GM12878 (cell line): ENCODE measurements around the gene HSPA4. TPM values are rescaled to one million over a fixed set of nuclear protein-coding genes. Genes with fewer than 3 reads are reported as not detected.
A peak's percentile ranks its signal among the peaks of the same experiment; 100 is the strongest.

Experiments used
- BCL11A ChIP-seq: IDR thresholded peaks from 2 replicates; pipeline ENCODE4 v1.6.1; 2011; ENCODE audit warnings: low read depth, low read length
- DPF2 ChIP-seq: fragments of 450-650 bp; IDR thresholded peaks from 2 replicates; pipeline ENCODE4 v1.6.1; 2017; ENCODE audit warnings: mild to moderate bottlenecking
- EP300 ChIP-seq, 2 experiments: fragments of 150-350 bp in 1 of 2; IDR thresholded peaks; 2 replicates each; pipeline ENCODE4 v1.6.1; 2011 to 2012; ENCODE audit warnings: low read depth in 2 of 2, low read length in 2 of 2, borderline replicate concordance in 1 of 2, improper control_type of control experiment in 1 of 2, inconsistent platforms in 1 of 2; ENCODE audit not compliant: control insufficient read depth in 1 of 2
- FOS ChIP-seq: IDR thresholded peaks from 3 replicates; pipeline ENCODE4 v1.6.1; 2011; ENCODE audit warnings: borderline replicate concordance; ENCODE audit not compliant: insufficient read length; ENCODE audit errors: extremely low read depth
- HDGF ChIP-seq: fragments of 450-650 bp; IDR thresholded peaks from 2 replicates; pipeline ENCODE4 v1.6.1; 2016; ENCODE audit warnings: antibody characterized with exemption
- MTA2 ChIP-seq: fragments of 450-650 bp; IDR thresholded peaks from 2 replicates; pipeline ENCODE4 v1.6.1; 2016; ENCODE audit warnings: low read depth, mild to moderate bottlenecking, moderate library complexity
- NBN ChIP-seq: fragments of 450-650 bp; IDR thresholded peaks from 2 replicates; pipeline ENCODE4 v1.6.1; 2016
- NFIC ChIP-seq: IDR thresholded peaks from 2 replicates; pipeline ENCODE4 v1.6.1; 2012; ENCODE audit warnings: low read depth, mild to moderate bottlenecking, inconsistent platforms, low read length, moderate library complexity
- NKRF ChIP-seq: fragments of 450-650 bp; conservative IDR thresholded peaks from 2 replicates; pipeline ENCODE4 v1.6.1; 2017; ENCODE audit warnings: mild to moderate bottlenecking, moderate library complexity
- PBX3 ChIP-seq: IDR thresholded peaks from 2 replicates; pipeline ENCODE4 v1.6.1; 2011; ENCODE audit warnings: mild to moderate bottlenecking, low read depth, low read length, moderate library complexity; ENCODE audit not compliant: insufficient replicate concordance
- POLR2AphosphoS5 ChIP-seq: IDR thresholded peaks from 2 replicates; pipeline ENCODE4 v1.6.1; 2011; ENCODE audit warnings: mild to moderate bottlenecking, low read length, inconsistent platforms
- RAD51 ChIP-seq: fragments of 450-650 bp; IDR thresholded peaks from 2 replicates; pipeline ENCODE4 v1.6.1; 2016; ENCODE audit warnings: moderate library complexity, mild to moderate bottlenecking, inconsistent platforms
- SMAD1 ChIP-seq: fragments of 450-650 bp; IDR thresholded peaks from 2 replicates; pipeline ENCODE4 v1.6.1; 2018; ENCODE audit warnings: mild to moderate bottlenecking, low read depth; ENCODE audit not compliant: partially characterized antibody
- SMC3 ChIP-seq: IDR thresholded peaks from 2 replicates; pipeline ENCODE4 v1.6.1; 2011; ENCODE audit warnings: low read length, improper control_type of control experiment, borderline replicate concordance
- SUZ12 ChIP-seq: fragments of 200-600 bp; sonication (generic); IDR thresholded peaks from one replicate; pipeline ENCODE4 v1.6.1; 2018; ENCODE audit warnings: antibody characterized with exemption, mild to moderate bottlenecking; ENCODE audit not compliant: unreplicated experiment
- WRNIP1 ChIP-seq: IDR thresholded peaks from 2 replicates; pipeline ENCODE4 v1.6.1; 2011; ENCODE audit warnings: low read depth, low read length, improper control_type of control experiment, borderline replicate concordance
- ZNF217 ChIP-seq: fragments of 450-650 bp; IDR thresholded peaks from 2 replicates; pipeline ENCODE4 v1.6.1; 2017; ENCODE audit warnings: antibody characterized with exemption, mild to moderate bottlenecking
- polyA plus RNA-seq, 11 experiments: library from polyadenylated mRNA; depleted of rRNA in 4 of 11; unstranded in 6 of 11; stranded (reverse) in 5 of 11; fragments of >200 nt; fragmentation: Nextera tagmentation in 4 of 11; fragmentation: Illumina TruSeq in 1 of 11; extraction: Ambion mirVana in 4 of 11; extraction: Trizol in 1 of 11; gene quantifications; 1 replicate in 1 of 11; 2 replicates in 10 of 11; pipeline versions ENCODE4 v1.2.1 to v1.2.3, GENCODE V29; 2011 to 2016; ENCODE audit warnings: inconsistent platforms in 2 of 11, missing spikeins in 2 of 11, low read depth in 1 of 11
- total RNA-seq, 4 experiments: library from RNA; depleted of rRNA in 3 of 4; stranded (reverse); fragments of >200 nt in 3 of 4; fragmentation: Illumina TruSeq in 1 of 4; extraction: Trizol in 1 of 4; gene quantifications; 2 replicates each; pipeline versions ENCODE4 v1.2.1 to v1.2.3, GENCODE V29; 2013 to 2021
- TF ChIP-seq, protein P1 (sequence below): fragments of 450-650 bp; IDR thresholded peaks from 2 replicates; pipeline ENCODE4 v1.6.1; 2016; ENCODE audit warnings: mild to moderate bottlenecking, moderate library complexity, borderline replicate concordance
- TF ChIP-seq, protein P2 (sequence below): fragments of 150-350 bp; IDR thresholded peaks from 2 replicates; pipeline ENCODE4 v1.6.1; 2016; ENCODE audit warnings: low read depth, low read length

HSPA4 gene
- total and polyA plus RNA-seq, 10 of the 15 experiments (the other 5 are each of a cell fraction or from before 2014, with no cell fraction given) = 61.6 to 234 (median 116) TPM

DNA sequence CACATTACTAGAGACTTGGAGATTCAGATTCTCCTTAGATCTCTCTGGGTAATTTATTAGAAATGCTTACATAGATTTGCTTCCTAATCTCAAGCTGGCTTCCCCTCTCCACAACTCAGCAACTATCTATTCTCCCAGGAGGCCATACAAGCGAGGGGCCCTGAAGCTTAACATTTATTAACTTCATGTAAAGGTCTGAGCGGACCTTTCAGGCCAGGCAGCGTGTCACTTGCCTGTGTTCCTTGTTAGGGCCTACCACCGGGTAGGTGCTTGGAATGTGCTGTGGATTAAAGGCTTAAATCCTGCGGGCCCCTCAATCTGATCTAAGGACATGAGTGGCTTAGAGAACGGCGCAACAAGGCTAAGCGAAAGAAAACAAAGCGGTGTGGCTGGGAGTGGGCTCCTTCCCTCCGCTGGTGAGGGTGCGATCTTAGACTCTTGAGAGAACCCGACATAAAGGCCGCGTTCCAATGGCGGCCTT lies 712 bp upstream of the HSPA4 start (continued):
- TF ChIP-seq NKRF = 0 out of 2 replicates have a peak, but pooled peaks have one; percentile 33
- TF ChIP-seq, protein P1, sequence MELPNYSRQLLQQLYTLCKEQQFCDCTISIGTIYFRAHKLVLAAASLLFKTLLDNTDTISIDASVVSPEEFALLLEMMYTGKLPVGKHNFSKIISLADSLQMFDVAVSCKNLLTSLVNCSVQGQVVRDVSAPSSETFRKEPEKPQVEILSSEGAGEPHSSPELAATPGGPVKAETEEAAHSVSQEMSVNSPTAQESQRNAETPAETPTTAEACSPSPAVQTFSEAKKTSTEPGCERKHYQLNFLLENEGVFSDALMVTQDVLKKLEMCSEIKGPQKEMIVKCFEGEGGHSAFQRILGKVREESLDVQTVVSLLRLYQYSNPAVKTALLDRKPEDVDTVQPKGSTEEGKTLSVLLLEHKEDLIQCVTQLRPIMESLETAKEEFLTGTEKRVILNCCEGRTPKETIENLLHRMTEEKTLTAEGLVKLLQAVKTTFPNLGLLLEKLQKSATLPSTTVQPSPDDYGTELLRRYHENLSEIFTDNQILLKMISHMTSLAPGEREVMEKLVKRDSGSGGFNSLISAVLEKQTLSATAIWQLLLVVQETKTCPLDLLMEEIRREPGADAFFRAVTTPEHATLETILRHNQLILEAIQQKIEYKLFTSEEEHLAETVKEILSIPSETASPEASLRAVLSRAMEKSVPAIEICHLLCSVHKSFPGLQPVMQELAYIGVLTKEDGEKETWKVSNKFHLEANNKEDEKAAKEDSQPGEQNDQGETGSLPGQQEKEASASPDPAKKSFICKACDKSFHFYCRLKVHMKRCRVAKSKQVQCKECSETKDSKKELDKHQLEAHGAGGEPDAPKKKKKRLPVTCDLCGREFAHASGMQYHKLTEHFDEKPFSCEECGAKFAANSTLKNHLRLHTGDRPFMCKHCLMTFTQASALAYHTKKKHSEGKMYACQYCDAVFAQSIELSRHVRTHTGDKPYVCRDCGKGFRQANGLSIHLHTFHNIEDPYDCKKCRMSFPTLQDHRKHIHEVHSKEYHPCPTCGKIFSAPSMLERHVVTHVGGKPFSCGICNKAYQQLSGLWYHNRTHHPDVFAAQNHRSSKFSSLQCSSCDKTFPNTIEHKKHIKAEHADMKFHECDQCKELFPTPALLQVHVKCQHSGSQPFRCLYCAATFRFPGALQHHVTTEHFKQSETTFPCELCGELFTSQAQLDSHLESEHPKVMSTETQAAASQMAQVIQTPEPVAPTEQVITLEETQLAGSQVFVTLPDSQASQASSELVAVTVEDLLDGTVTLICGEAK = no peak
- no peak for TF ChIP-seq BCL11A
- TF ChIP-seq SUZ12 = no peak
- TF ChIP-seq PBX3 = no peak
- TF ChIP-seq SMC3 = no peak
- TF ChIP-seq HDGF = no peak
- TF ChIP-seq EP300 (IDR thresholded peaks at IDR 0.05; ENCODE audit: borderline replicate concordance in 1 of 2, control insufficient read depth in 1 of 2, low read depth in 2 of 2, low read length in 2 of 2) = no peak
- no peak for TF ChIP-seq MTA2
- TF ChIP-seq NFIC = 0 out of 2 replicates have a peak, but pooled peaks have one; percentile 33
- TF ChIP-seq RAD51 = no peak
- no peak for TF ChIP-seq SMAD1
- TF ChIP-seq ZNF217 = no peak
- TF ChIP-seq NBN = no peak
- no peak for TF ChIP-seq POLR2AphosphoS5
- TF ChIP-seq, protein P2, sequence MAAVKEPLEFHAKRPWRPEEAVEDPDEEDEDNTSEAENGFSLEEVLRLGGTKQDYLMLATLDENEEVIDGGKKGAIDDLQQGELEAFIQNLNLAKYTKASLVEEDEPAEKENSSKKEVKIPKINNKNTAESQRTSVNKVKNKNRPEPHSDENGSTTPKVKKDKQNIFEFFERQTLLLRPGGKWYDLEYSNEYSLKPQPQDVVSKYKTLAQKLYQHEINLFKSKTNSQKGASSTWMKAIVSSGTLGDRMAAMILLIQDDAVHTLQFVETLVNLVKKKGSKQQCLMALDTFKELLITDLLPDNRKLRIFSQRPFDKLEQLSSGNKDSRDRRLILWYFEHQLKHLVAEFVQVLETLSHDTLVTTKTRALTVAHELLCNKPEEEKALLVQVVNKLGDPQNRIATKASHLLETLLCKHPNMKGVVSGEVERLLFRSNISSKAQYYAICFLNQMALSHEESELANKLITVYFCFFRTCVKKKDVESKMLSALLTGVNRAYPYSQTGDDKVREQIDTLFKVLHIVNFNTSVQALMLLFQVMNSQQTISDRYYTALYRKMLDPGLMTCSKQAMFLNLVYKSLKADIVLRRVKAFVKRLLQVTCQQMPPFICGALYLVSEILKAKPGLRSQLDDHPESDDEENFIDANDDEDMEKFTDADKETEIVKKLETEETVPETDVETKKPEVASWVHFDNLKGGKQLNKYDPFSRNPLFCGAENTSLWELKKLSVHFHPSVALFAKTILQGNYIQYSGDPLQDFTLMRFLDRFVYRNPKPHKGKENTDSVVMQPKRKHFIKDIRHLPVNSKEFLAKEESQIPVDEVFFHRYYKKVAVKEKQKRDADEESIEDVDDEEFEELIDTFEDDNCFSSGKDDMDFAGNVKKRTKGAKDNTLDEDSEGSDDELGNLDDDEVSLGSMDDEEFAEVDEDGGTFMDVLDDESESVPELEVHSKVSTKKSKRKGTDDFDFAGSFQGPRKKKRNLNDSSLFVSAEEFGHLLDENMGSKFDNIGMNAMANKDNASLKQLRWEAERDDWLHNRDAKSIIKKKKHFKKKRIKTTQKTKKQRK = no peak
- 0 out of 2 replicates have a peak, but pooled peaks have one; percentile 15 for TF ChIP-seq WRNIP1
- no peak for TF ChIP-seq DPF2
- no peak for TF ChIP-seq FOS
